ENCODE measurements around the gene ZNF827. TPM values are rescaled to one million over a fixed set of nuclear protein-coding genes. Genes with fewer than 3 reads are reported as not detected.

Gene ZNF827
- total and polyA plus RNA-seq, 9 of the 15 experiments (the other 6 are each of a cell fraction or from before 2014, with no cell fraction given) = 0.07 to 0.40 TPM; not detected in 7

DNA sequence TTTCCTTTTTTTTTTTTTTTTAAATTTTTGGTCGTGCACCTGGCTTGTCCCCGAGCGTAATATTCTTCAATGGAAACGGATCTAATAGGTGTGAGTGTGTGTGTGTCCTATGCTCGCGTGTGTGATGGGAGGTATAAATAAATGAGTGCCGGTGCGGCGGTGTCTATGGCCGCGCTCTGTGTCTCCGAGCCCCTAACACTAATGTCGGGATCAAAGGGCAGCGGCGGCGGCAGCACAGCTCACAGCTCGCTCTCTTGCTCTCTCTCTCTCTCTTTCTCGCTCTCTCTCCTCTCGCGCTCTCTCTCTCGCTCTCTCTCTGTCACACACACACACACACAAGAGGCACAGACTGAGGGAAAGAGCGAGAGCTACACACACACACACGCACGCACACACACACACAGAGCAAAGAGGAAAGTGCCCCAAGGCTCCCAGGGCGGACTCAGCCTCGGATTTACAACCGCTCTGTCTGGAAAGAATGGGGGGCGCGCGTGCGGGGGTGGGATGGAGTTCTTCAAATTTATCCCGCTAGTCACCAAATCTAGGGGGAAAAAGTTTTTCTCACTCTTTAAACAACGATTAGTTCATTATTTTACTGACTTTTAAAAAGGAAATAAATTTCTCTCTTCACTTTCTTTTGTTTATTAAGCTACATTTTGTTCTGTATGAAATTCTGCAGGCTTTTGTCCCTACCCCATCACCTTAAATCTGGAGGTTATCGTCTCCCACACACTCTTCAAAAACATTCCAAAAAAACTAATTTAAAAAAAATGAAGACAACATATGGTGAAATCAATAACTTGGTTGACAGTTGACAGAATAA, at the start of gene ZNF827 (continued):
- TF ChIP-seq THAP7 (CRISPR knock-in tag; IDR thresholded peaks at IDR 0.05) = no peak

DNA sequence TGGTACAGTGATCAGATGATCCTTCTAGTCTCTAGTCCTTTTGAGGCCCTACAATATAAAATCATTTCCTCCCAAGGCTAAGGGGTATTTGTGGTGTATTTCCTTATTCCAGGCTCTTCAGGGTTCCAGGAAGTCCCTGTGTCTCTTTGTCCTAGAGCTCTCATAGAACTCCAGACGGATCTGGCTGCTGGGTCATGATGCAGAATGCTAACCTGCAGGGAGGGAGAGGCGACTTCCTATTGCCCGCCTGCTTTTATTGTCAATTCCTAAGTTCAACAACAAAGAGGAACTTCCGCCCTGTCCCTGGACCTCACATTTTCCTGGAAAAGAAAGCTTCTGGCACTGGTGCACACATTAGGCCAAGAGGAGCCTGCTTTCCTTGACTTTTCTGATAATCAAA, 45.9 kb upstream of the ZNF827 start:
- intact Hi-C loops (cut with micrococcal nuclease) (no loop called here), in situ Hi-C loops (cut with MboI) (no loop called here)
- no peak for TF ChIP-seq SP2 (IDR thresholded peaks at IDR 0.05; ENCODE audit: extremely low read depth, low read depth, low read length, poor library complexity, severe bottlenecking)
- TF ChIP-seq ZSCAN32 (CRISPR knock-in tag; IDR thresholded peaks at IDR 0.05) = no peak
- no peak for TF ChIP-seq DNMT1 (IDR thresholded peaks at IDR 0.05)
- no peak for TF ChIP-seq CBX1 (IDR thresholded peaks at IDR 0.05; ENCODE audit: low read depth)
- TF ChIP-seq ZFP1 (CRISPR knock-in tag; IDR thresholded peaks at IDR 0.05) = no peak
- ATAC-seq (no peak), DNase-seq (ENCODE audit: extremely low read depth in 1 of 4, low spot score in 3 of 4) (no peak), FAIRE-seq (no peak)
- WGBS (ENCODE audit: insufficient coverage, low coverage, missing lambda C conversion rate) = 0% methylated on average over 4 of the region's 4 CpGs
- Histone ChIP-seq H3K9ac (ENCODE audit: insufficient read depth in 1 of 2, low read depth in 2 of 2, low read length in 2 of 2) (no peak overlapping the region), H3K4me3 (no peak overlapping the region), H2AFZ (ENCODE audit: low read depth, low read length) (no peak overlapping the region), H3K79me2 (ENCODE audit: control insufficient read depth, insufficient read depth, low read length) (no peaks in the 10 kb centered on the region), H3K9me1 (ENCODE audit: control insufficient read depth, insufficient read depth, low read length) (no peaks in the 10 kb centered on the region), H4K20me1 (replicated peaks; ENCODE audit: control insufficient read depth, insufficient read depth, low read length) (no peaks in the 10 kb centered on the region), H3K9me3 (replicated peaks; ENCODE audit: control insufficient read depth, insufficient read depth, low read depth, low read length) (no peaks in the 10 kb centered on the region), H3K4me1 (replicated peaks in 1 of 2; ENCODE audit: control insufficient read depth in 2 of 2, insufficient read depth in 2 of 2, low read length in 2 of 2) (no peaks in the 10 kb centered on the region), H3K27me3 (ENCODE audit: control insufficient read depth in 2 of 2, insufficient read depth in 2 of 2, low read length in 2 of 2) (no peaks in the 10 kb centered on the region), H3K27ac (ENCODE audit: extremely low read depth, low read depth, low read length) (no peak overlapping the region), H3K4me2 (ENCODE audit: insufficient read depth, low read length) (no peak overlapping the region), H3K36me3 (ENCODE audit: control insufficient read depth, insufficient read depth, low read length) (no peaks in the 10 kb centered on the region)
- BruUV-seq (replicated peaks) = no TSS peak
- ChIA-PET POLR2A (no interaction called here), CTCF (ENCODE audit: low intra/inter-chr PET ratio) (no interaction called here)

Measured in K562 (cell line).